GM19193 (cell line): ENCODE results near the gene FAM111A.

ENCODE experiments used
- POLR2A ChIP-seq: IDR thresholded peaks from 4 replicates; pipeline ENCODE4 v1.6.1; 2011; ENCODE audit not compliant: insufficient read depth, insufficient read length; ENCODE audit errors: extremely low read depth

Gene FAM111A

DNA sequence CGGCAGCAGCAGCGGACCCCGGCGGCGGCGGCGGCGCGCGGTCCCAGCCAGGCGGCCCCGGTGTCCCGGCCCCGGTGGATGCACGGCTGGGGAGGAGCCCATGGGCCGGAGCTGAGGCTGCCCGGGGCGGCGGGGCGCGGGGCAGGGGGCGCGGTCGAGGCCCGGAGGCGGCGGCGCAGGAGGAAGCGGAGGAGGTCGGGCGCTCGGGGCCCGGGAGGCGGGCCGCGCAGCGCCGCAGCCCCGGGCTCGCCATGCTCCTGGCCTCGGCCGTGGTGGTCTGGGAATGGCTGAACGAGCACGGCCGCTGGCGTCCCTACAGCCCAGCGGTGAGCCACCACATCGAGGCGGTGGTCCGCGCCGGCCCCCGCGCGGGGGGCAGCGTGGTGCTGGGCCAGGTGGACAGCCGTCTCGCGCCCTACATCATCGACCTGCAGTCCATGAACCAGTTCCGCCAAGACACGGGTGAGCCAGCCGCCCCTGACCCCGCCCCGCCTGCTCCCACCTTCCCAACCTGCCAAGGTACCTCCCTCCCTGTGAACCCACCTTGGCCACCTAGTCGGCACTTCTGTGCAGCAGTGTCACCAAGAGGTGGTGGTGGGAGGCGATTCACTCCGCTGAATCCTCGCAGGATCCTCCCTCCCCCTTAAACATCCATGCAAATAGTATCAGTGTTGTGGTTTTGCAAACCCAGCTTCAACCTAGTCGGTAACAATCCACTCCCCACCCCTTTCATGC is 29.9 kb downstream of the FAM111A start:
- TF ChIP-seq POLR2A, result peak; percentile 46

DNA sequence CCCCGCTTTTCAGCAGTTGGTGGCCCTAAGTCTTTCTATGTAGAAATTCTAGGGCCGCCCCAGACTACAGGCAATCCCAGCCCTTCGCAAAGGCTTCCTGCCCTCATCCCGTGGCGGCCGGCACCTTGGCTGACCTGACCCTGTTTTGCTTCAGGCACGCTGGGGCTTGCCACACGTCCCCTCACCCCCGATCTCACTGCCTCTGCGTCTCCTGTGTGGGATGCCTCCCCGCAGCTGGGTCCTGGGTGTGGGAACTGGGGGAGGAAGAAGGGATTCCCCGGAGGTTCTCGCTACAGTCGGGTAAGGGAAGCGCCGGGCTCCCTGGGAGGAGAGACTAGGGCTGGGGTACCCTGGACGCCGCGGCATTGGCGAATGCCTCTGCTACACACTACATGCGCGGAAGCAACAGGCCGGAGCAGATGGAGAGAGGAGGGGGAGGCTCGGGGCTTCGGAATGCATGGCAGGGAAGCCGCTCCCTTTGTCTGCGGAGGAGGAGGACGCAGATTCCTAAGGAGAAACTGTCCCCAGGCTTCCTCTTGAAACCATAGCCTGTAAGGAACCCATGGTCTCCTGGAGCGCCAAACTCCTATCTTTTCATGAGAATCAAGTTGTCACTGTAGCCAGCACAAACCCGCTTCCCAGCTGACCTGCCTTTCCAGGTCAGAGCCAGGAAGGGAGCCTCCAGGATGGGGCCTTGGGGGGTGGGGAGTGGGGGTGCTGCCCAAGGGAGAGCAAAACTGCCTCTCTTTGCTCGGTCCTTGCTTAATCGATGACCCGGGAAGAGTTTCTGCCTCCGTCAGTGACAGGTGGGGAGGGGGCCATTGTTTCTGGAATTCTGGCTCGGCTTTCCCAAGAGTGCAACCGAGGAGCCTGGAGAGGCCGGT is 30.7 kb downstream of the FAM111A start:
- peak; percentile 2 for TF ChIP-seq POLR2A

DNA sequence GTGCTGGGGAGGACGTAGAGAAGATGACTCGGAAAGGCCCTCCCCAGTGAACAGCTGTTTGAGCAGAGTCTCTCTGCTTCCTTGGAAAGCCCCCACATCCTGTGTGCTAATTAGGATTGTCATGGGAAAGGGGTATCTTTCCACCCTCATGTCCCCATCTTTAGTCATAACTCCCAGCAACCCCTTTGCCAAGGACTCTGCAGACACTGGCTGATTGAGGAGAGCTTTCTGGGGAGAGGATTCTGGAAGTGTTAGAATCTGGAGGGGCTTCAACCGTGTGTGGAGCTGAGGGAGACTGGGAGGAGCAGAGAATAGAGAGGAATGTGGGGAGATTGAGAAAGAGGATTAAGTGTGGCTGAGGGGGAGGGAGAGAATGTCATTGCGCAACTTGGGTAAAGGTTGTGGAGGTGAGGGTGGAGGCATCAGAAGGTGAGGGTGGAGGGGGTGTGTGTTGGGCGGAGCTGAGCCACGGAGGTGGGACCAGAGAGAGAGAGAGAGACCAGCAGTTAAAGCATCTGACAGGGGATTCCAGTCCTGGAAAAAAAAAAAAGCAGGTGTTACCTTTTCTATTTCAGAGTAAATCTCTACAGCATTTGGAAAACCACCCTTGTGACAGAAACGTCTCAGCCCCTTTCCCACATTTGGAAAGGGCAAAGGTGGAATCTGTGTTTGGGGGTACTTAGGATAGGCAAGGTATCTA is 31.5 kb downstream of the FAM111A start:
- TF ChIP-seq POLR2A, result no peak

DNA sequence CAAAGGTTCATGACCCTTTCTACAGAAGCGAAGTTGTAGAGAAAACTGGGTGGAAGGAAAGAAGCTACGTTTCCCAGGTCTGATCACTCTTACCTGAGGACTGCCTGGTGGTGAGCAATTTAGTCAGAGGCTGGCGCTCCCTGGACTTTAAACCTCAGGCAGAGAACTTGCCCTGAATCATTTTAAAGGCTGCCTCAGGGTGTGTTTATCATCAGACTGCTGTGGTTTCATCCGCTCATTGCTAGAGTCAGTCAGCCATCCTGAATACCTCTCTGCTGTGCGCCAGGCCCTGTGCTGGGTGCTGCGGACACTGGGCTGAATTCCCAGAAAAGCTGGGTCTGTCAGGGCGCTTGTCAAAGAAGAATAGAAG is 32.0 kb downstream of the FAM111A start:
- TF ChIP-seq POLR2A, result no peak

DNA sequence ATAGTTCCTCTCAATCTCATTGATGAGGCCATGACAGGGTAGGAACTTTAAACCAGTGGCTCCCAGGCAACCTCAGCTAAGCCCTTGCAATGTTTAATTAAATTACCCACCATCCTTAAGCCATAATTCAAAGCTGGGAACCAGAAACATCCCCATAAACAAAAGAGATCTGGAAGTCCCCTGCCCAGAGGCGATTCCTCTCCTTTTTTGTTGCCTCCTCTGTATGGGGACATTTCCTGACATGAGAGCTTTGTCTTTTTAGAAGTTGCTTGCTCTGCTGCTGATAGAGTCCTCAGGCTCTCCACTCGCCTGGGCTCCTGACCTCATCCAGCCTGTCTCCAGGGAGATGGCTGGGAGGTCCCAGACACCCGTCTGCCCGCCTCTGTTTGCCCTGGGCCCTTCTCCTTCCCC is 32.4 kb downstream of the FAM111A start:
- no peak for TF ChIP-seq POLR2A

DNA sequence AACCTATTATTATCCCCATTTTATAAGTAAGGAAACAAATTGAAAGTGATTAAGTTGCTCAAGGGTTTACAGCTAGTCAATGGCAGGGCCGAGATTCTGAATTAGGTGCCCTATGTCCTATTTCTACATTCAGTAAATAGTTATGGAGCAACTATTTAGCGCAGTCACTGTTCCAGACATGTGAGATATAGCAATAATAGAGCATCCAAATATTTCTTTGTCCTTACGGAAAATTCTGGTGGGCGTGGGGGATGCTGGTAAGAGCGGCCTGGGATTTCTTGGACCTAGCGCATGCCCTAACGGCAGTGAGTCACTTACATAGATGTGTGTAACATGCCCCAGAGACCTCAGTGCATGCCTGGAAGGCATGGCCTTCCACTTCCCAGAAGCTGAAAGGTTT is 33.7 kb downstream of the FAM111A start:
- no peak for TF ChIP-seq POLR2A

DNA sequence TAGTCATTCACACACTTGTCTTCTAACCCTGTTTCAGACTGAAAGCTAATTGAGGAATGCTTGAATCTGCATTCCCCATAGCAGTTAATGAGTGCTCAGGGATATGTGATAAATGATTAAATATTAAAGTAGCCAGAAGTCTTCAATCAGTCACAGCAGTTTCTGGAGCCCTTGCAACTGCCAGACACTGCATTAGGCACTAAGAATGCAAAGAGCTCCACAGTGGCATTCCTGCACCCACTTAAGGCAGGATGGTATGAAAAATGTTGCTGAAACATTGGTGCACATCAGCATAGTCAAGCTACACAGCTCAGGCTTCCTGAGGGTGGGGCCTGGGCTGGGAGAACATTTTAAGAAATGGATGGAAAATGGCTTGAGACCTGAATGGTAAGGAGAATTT is 35.7 kb downstream of the FAM111A start:
- TF ChIP-seq POLR2A, result no peak

DNA sequence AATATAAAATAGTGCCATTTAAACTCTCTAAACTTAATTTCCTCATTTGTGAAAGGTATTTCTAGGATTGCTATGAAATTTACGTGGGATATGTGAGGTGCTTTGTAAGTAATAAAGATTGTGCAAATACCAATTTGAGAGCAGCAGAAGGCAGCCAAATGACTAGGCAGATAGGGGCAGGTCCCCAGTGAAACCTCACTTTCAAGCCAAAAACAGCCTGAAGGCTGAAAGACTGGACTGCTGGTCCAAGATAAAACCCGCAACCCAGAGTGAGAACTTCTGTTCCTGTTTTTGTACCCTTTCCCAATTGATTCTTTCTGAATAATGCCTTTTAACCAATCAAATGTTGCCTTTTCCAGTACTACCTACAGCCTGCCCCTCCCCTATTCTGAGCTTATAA is 36.5 kb downstream of the FAM111A start:
- TF ChIP-seq POLR2A, result no peak

DNA sequence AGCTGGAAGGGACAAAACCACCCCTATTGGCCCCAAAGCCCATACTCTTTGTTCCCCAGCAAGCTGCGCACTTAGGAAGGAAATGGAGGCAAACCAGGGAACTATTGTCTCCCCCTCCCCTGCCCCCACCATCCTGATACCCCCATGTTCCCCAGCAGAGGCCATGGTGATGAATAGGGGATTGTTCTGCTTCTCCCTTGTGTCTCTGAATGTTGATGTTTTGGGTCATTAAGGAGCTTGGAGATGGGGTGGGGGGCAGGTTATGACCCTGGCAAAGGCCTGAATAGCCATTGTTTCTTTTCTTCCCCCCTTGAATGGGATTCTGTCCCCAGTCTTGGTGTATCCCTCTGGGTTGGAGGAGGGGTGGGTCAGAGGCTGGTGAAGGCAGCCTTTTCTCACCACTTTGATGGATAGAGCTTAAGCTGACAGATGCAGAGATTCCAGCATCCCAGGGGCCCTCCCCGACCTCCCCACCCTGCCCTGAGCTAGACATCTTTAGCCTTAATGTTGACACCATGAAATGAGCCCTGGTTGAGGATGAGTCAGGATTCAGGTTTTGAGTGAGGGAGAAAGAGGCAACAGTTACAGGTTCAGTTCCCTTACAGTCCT is 37.6 kb downstream of the FAM111A start:
- TF ChIP-seq POLR2A, result no peak

DNA sequence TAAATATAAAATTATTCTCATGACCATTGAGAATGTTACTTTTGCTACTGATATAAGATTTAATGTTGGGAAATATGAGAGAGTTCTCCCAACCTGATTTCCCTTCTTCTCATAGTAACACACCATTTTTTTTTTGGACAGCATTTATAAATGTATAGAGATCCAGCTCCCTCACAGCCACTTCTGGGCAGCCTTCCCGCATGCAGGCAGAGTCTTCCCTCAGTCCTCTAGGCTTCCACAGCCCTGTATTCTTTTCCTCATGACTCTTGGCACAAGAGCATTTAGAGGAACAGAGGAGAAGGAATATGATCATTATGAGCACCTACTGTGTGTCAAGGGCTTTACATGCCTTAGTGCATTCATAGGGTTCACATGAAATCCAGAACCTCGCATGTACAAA is 38.3 kb downstream of the FAM111A start:
- no peak for TF ChIP-seq POLR2A

DNA sequence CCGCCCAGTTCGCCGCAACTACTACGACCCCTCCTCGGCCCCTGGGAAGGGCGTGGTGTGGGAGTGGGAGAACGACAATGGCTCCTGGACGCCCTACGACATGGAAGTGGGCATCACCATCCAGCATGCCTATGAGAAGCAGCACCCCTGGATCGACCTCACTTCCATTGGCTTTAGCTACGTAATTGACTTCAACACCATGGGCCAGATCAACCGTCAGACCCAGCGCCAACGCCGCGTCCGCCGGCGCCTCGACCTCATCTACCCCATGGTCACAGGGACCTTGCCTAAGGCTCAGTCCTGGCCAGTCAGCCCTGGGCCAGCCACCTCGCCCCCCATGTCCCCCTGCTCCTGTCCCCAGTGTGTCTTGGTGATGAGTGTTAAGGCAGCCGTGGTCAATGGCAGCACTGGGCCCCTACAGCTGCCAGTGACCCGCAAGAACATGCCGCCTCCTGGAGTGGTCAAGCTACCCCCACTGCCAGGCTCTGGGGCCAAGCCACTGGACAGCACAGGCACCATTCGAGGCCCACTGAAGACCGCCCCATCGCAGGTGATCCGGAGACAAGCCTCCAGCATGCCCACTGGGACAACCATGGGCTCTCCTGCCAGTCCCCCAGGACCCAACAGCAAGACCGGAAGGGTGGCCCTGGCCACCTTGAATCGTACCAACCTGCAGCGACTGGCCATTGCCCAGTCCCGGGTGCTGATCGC is 39.2 kb downstream of the FAM111A start:
- TF ChIP-seq POLR2A, result no peak

DNA sequence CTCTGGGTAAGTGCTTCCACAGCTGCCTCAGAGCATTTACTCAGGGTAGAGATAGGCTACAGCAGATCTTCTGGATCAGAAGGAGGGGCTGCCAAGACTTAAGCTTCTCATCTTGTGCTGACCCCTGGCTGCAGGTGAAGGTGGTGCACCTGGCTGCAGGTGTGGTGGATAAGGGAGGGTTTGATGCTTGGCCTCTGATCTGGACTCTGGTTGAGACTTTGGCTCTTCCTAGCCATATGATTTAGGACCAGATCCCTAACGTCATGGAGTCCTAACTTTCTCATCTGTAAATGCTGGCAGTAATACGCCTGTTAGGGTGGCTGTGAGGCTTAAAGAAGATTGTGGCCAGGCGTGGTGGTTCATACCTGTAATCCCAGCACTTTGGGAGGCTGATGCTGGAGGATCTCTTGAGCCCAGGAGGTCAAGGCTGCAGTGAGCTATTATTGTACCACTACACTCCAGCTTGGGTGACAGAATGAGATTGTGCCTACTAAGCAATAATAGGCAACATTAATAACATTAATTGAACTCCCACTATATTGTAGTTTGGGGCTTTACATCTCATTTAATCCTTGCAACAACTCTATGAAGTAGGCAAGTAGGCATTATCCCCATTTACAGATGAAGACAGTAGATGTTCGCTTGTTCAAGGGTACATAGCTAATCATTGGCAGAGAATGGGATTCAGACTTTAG is 39.9 kb downstream of the FAM111A start:
- TF ChIP-seq POLR2A, result no peak

DNA sequence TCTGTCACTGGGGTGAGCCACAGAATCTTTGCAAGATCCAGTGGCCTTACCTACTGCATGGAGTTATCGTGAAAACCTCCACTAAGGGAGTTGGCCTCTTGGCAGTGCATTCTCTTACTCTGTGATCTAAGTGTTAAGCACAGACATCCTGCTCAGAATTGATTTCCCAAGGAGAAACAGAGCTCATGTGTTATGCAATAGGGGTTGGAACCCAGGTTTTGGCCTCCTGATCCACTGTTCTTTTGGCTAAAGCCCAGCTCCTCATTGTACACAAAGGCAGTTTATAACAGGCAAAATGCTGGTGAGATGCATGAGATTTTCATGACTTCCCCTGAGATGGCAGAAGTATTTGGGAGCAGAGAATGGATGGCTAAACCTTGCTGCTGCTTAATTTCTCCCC is 41.1 kb downstream of the FAM111A start:
- TF ChIP-seq POLR2A, result no peak

DNA sequence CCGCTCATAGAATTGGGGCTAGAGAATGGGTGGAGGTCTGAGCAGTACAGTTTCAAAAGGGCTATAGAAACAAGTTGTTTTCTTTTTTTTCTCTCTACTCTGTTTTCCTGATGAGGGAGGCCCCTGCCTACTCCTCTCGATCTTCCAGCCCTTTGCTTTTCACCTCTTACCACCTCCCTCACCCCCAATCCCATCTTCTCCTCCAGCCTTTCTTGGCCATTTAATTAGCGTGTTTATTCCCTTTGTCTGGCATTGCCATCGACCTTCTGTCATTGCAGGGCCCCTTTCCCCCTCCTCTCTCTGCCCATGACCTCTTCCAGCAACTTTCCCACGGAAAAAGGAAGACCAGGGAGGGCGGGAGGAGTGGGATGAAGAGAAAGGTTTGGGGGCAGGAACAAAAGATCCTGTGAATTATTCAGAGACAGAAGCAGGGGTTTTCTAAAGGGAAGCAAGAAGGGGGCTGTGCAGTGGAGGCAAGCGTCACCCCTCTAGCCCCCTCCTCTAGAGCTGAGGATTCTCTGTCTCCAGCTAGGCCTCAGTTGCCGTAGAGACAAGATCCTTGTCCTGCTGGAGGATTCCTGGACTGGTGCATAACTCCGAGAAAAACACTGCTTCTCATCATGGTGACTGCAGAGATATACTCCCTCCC is 42.2 kb downstream of the FAM111A start:
- no peak for TF ChIP-seq POLR2A

DNA sequence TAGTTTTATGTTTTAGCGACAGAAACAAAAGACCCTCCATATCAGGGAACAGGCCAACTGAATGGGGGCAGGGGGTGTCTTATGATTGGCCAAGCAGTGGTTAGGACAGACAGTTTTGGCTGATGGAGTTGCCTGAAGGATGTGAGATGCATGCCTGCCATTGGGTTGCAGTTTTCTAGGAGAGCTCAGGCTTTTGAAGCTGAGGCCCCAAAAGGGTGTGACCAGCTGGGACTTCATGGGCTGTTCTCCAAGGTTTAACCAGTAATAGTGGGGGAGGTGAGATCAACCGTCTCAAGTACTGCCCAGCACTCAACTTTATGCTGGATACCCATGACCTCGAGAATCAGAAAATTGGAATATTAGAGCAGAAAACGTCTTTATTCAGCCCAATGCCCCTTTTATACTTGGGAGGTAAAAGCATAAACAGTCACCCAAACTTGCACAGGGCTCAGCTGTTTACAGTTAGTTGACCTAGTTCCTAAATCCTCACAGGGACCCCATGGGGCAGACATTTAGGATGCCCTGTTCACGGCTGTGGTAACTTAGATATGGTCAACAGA is 42.8 kb downstream of the FAM111A start:
- no peak for TF ChIP-seq POLR2A
